NCI-H526 (cell line): ENCODE results near the gene ADGRD2.
A peak's percentile ranks its signal among the peaks of the same experiment; 100 is the strongest.

Experiments used
- DNase-seq, 2 experiments: peaks; one replicate each; lab custom pipeline; 2025; lab: John Stamatoyannopoulos, UW

ADGRD2 gene

GRCh38 chr9:124511891-124512805, 61.9 kb downstream of the ADGRD2 start:
- no peak for DNase-seq

- DNase-seq: no peak
Observed at GRCh38 chr9:124512806-124513204, 62.6 kb downstream of the ADGRD2 start.

- DNase-seq: no peak
Observed at GRCh38 chr9:124513376-124513994, 63.2 kb downstream of the ADGRD2 start.

- DNase-seq: no peak
Observed at GRCh38 chr9:124514125-124514524, 63.9 kb downstream of the ADGRD2 start.

- no peak for DNase-seq
Observed at GRCh38 chr9:124514874-124515273, 64.6 kb downstream of the ADGRD2 start.

- no peak for DNase-seq
Observed at GRCh38 chr9:124517600-124517999, 67.3 kb downstream of the ADGRD2 start.

- DNase-seq: no peak
Observed at GRCh38 chr9:124518116-124518515, 67.9 kb downstream of the ADGRD2 start.

GRCh38 chr9:124520206-124520596, 70.0 kb downstream of the ADGRD2 start:
- DNase-seq: peak; percentile 4 to 24

GRCh38 chr9:124521142-124521541, 70.9 kb downstream of the ADGRD2 start:
- DNase-seq: no peak

- no peak for DNase-seq
Observed at GRCh38 chr9:124522121-124523098, 72.2 kb downstream of the ADGRD2 start.

- DNase-seq: no peak
Observed at GRCh38 chr9:124526174-124526573, 75.9 kb downstream of the ADGRD2 start.

- no peak for DNase-seq
Observed at GRCh38 chr9:124527781-124528180, 77.5 kb downstream of the ADGRD2 start.
